Motor neuron (in vitro differentiated cells): Measurements from ENCODE around the gene NLRP7. TPM values are rescaled to one million over a fixed set of nuclear protein-coding genes. Genes with fewer than 3 reads are reported as not detected.
"Not testable (repeated sequence)": the region's sequence is repeated elsewhere in the genome, so short reads cannot be mapped to it uniquely, and the experiment has no call there.

Source experiments
- ATAC-seq, 8 experiments: fragments of 200-7000 bp; cut with Tn5 transposase; replicated peaks in 6 of 8; 2 replicates each; pipeline ENCODE4 v1.8.0; 2021; ENCODE audit warnings: mild to moderate bottlenecking in 8 of 8, moderate library complexity in 8 of 8
- H3K27ac ChIP-seq, 2 donors: fragments of 250-450 bp; sonication (Bioruptor Pico); 2 replicates each; pipeline ENCODE4 v1.9.0; 2021; ENCODE audit warnings: antibody characterized with exemption in 2 of 2, mild to moderate bottlenecking in 2 of 2, moderate library complexity in 1 of 2
- H3K4me1 ChIP-seq, 2 donors: fragments of 250-450 bp; sonication (Bioruptor Pico); replicated peaks in 1 of 2; 2 replicates each; pipeline ENCODE4 v1.6.1; 2021; ENCODE audit warnings: antibody characterized with exemption in 2 of 2, mild to moderate bottlenecking in 2 of 2, moderate library complexity in 1 of 2
- H3K4me3 ChIP-seq, 5 donors: fragments of 250-450 bp; sonication (Bioruptor Pico); 2 replicates each; pipeline ENCODE4 v1.9.0; 2021; ENCODE audit warnings: antibody characterized with exemption in 5 of 5, mild to moderate bottlenecking in 5 of 5, moderate library complexity in 4 of 5
- WGBS, 10 experiments: fragments of 450-650 bp; shearing (Covaris generic); methylation state at CpG; one replicate each; pipeline ENCODE4 v1.0.0; 2022; 5-methylcytosine and 5-hydroxymethylcytosine counted together
- in situ Hi-C, 9 experiments: fragments of 400-800 bp; cut with MboI; loops; one replicate each; pipeline ENCODE4 v1.15.0; 2021; ENCODE audit warnings: low sequenced_read_pairs in 9 of 9, low pct_unique_long_range_greater_than_20kb in 2 of 9; ENCODE audit not compliant: unreplicated experiment in 9 of 9
- total RNA-seq, 8 experiments: library from RNA; unstranded; fragments of 300-600 nt; gene quantifications; 2 replicates each; pipeline versions ENCODE4 v1.2.3 to v1.2.4, GENCODE V29; 2022

NLRP7 gene
- total RNA-seq = under 1 TPM in 4 of 8 experiments, not detected in 4; 0.05 to 0.81 (median 0.21) TPM

DNA sequence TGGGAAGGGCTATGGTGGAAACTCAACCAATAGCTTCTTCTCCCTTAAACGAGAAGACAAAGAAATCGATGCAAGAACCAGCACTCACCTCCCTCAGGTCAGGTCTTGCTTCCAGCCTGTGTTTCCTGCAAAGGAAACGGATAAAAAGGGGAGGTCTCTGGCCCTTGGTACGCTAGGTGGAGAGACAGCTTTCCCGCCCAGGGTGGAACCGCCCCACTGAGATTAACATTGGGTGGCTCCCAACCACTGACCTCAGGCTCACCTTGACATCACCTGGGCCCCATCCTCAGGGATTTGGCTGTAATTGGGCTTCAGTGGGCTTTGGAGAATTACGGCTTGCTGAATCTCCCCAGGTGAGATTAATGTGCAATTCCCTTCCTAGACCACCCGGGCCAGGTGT is at the start of gene NLRP7:
TSS of gene NLRP7 (minus strand) at position 150 of the 400 bp plus-strand sequence.
- no peak for ATAC-seq
- Histone ChIP-seq H3K27ac (no peak within 1 kb of the TSS), H3K4me3 (no peak within 1 kb of the TSS), H3K4me1 (no peaks in the 10 kb centered on the region)
- in situ Hi-C loops = no loop called here
- WGBS, 10 experiments = 44 to 100% (median 76%) methylated on average over 1 to 7 of the region's 8 CpGs; no CpG with 5 or more reads in 2 of the 10 experiments

DNA sequence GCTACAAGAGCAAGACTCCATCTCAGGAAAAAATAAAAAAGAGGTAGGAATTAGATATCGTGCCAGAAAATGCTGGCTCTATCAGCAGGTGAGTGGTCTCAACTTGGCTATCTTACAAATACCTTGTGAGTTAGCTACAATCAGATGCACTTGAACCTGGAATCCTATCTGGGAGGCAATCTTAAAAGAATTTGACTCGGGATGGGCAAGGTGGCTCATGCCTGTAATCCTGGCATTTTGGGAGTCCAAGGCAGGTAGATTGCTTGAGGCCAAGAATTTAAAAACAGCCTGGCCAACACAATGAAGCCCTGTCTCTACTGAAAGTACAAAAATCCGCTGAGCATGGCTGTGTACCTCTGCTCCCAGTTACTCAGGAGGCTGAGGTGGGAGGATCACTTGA is 48.2 kb upstream of the NLRP7 start:
- H3K4me3 ChIP-seq = no peak overlapping the region
- in situ Hi-C loops = no loop called here
- no peak for ATAC-seq
- H3K4me1 ChIP-seq = no peaks in the 10 kb centered on the region
- no peak overlapping the region for H3K27ac ChIP-seq
- 7 to 93% (median 50%) methylated on average over 1 to 2 of the region's 3 CpGs; no CpG with 5 or more reads in 3 of the 10 experiments for WGBS, 10 experiments

DNA sequence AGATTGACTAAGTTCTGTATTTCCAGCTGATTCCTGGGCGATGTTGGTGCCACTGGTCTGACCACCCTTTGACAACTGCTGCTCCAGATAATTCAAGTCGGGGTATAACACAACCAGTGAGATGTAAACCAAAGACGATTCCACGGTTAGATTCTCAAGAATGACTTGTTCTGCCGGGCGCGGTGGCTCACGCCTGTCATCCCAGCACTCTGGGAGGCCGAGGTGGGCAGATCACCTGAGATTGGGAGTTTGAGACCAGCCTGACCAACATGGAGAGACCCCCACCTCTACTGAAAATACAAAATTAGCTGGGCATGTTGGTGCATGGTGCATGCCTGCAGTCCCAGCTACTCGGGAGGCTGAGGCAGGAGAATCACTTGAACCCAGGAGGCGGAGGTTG is 42.2 kb upstream of the NLRP7 start:
- H3K4me1 ChIP-seq, H3K27ac ChIP-seq, H3K4me3 ChIP-seq, ATAC-seq, in situ Hi-C loops: not testable (repeated sequence)
- 27 to 92% (median 62%) methylated on average over 2 to 9 of the region's 11 CpGs; no CpG with 5 or more reads in 5 of the 10 experiments for WGBS, 10 experiments

DNA sequence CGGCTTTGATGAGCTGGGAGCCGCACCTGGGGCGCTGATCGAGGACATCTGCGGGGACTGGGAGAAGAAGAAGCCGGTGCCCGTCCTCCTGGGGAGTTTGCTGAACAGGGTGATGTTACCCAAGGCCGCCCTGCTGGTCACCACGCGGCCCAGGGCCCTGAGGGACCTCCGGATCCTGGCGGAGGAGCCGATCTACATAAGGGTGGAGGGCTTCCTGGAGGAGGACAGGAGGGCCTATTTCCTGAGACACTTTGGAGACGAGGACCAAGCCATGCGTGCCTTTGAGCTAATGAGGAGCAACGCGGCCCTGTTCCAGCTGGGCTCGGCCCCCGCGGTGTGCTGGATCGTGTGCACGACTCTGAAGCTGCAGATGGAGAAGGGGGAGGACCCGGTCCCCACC is 35.2 kb upstream of the NLRP7 start:
- in situ Hi-C loops, H3K4me1 ChIP-seq, ATAC-seq, H3K27ac ChIP-seq, H3K4me3 ChIP-seq: not testable (repeated sequence)
- 20 to 100% (median 71%) methylated on average over 1 to 7 of the region's 23 CpGs; no CpG with 5 or more reads in 5 of the 10 experiments for WGBS, 10 experiments

DNA sequence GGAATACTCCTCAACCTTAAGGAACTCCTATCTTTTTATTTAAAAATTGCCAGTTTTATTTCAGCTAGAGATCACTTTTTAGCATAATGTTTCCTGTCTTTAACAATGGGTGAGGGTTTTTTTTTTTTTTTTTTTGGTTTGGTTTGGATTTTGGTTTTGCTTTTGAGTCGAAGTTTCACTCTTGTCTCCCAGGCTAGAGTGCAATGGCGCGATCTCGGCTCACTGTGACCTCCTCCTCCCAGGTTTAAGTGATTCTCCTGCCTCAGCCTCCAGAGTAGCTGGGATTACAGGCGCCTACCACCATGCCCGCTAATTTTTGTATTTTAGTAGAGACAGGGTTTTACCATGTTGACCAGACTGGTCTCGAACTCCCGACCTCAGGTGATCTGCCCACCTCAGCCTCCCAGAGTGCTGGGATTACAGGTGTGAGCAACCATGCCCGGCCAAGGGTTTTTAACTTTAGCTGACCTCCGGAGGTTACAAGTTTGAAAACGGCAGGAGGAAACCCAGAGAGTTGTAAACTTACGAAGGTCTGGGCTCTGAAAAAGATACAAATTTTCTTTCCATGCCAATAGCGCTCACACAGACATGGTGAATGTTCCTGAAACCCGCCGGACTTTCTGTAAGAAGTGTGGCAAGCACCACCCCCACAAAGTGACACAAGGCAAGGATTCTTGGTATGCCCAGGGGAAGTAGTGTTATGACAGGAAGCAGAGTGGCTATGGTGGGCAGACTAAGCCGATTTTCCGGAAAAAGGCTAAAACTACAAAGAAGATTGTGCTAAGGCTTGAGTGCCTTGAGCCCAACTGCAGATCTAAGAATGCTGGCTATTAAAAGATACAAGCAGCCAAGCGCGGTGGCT is 26.1 kb upstream of the NLRP7 start:
- H3K4me1 ChIP-seq, H3K4me3 ChIP-seq, ATAC-seq, H3K27ac ChIP-seq, in situ Hi-C loops: not testable (repeated sequence)
- 27 to 93% (median 53%) methylated on average over 2 to 17 of the region's 19 CpGs; no CpG with 5 or more reads in 2 of the 10 experiments for WGBS, 10 experiments

DNA sequence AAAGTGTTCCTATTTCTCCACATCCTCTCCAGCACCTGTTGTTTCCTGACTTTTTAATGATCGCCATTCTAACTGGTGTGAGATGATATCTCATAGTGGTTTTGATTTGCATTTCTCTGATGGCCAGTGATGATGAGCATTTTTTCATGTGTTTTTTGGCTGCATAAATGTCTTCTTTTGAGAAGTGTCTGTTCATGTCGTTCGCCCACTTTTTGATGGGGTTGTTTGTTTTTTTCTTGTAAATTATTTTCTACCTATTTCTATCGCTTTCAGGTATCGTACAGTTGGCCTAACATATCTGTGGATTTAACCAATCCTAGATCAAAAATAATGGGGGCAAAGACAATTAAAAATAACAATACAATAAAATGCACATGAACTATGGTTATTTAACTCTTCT is 24.1 kb upstream of the NLRP7 start:
- H3K4me1 ChIP-seq, ATAC-seq, H3K27ac ChIP-seq, in situ Hi-C loops, H3K4me3 ChIP-seq: not testable (repeated sequence)
- WGBS, 10 experiments = 27 to 100% (median 90%) methylated on average over 2 to 3 of the region's 5 CpGs; no CpG with 5 or more reads in 5 of the 10 experiments

DNA sequence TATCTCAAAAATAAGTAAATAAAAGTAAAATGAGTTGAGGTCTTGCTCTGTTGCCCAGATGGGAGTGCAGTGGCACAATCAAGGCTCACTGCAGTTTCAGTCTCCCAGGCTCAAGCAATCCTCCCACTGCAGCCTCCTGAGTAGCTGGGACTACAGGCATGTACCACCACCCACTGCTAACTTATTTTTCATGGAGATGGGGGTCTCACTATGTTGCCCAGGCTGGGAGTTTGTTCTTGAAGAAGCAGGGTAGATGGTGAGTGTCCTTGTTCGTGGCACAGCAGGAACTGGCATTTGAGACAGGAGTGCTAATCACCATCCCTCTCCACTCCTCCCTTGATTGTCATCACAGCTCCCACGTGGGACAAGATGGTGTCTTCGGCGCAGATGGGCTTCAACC is 22.3 kb upstream of the NLRP7 start:
- no peak for ATAC-seq
- Histone ChIP-seq H3K27ac (no peak overlapping the region), H3K4me3 (no peak overlapping the region), H3K4me1 (no peaks in the 10 kb centered on the region)
- 0 to 50% (median 0%) methylated on average over 1 to 2 of the region's 4 CpGs; no CpG with 5 or more reads in 7 of the 10 experiments for WGBS, 10 experiments
- in situ Hi-C loops = no loop called here

DNA sequence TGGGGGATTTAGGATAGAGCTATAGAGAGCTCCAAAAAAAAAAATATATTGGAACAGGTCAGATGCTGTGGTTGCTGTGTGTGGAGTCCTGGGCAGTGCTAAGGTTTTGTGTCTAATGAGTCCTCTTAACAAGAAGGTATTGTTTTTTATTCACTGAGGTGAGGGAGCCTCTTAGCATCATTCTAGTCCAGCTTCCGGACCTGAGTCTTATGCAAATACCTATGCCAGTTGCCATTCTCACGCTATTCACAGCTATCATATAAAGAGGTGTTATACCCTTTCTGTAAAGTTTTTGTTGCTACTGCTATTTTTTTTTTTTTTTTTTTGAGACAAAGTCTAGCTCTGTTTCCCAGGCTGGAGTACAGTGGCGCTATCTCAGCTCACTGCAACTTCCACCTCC is 20.3 kb upstream of the NLRP7 start:
- 20 to 100% (median 67%) methylated on average over 1 to 3 of the region's 3 CpGs; no CpG with 5 or more reads in 1 of the 10 experiments for WGBS, 10 experiments
- in situ Hi-C loops = no loop called here
- no peak overlapping the region for H3K4me3 ChIP-seq
- no peak for ATAC-seq
- H3K27ac ChIP-seq = no peak overlapping the region
- H3K4me1 ChIP-seq = no peaks in the 10 kb centered on the region

DNA sequence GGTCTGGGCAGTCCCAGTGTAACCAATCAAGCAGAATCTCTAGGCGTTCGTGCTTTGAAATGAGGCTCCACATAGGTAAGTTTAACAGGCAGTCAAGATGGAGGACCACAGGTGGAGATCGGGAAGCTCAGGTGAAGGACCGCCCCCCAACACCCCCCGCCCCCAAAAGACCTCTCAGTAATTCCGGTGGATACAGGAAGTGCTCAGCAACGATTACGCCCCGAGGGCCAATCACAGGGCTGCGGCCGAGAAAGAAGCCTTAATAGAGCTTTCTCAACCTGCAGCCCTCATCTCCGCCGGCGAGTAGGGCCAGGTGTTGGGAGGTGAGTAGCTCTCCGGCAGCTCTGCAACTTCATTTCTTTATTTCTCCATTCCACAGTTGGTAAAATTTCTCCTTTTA is 17.7 kb upstream of the NLRP7 start:
- WGBS, 10 experiments = no CpG with 5 or more reads among the region's 15 CpGs
- H3K4me1 ChIP-seq, H3K4me3 ChIP-seq, H3K27ac ChIP-seq, in situ Hi-C loops, ATAC-seq: not testable (repeated sequence)

DNA sequence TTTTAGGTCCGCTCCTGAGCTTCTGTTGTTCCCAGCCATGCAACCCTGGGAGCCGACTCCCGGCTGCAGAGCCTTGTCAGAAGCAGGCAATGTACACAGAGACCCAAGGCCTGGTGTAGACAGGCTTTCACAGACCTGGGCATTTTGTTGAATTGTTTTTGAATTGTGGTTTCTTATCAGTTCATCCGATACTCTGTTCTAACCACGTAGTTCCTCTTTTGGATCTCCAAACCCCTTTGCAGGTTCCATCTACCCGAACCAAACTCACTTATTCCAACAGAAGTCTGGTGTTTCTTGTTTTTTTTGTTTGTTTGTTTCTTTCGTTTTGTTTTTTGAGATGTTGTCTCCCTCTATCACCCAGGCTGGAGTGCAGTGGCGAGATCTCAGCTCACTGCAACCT is 12.5 kb upstream of the NLRP7 start:
- no peak for ATAC-seq
- no peaks in the 10 kb centered on the region for H3K4me1 ChIP-seq
- no peak overlapping the region for H3K4me3 ChIP-seq
- H3K27ac ChIP-seq = no peak overlapping the region
- in situ Hi-C loops = no loop called here
- WGBS, 10 experiments = 10 to 84% (median 49%) methylated on average over 2 to 8 of the region's 8 CpGs

DNA sequence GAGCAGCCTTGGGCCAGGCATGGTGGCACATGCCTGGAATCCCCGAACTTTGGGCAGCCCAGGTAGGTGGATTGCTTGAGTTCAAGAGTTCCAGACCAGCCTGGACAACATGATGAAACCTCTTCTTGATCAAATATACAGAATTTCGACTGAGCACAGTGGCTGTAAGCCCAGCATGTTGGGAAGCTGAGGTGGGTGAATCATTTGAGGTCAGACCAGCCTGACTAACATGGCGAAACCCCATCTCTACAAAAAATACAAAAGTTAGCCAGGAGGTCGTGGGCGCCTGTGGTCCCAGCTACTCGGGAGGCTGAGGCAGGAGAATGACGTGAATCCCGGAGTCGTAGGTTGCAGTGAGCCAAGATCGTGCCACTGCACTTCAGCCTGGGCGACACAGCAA is 8.0 kb upstream of the NLRP7 start:
- 7 to 90% (median 52%) methylated on average over 1 to 8 of the region's 11 CpGs; no CpG with 5 or more reads in 2 of the 10 experiments for WGBS, 10 experiments
- Histone ChIP-seq H3K4me1 (no peaks in the 10 kb centered on the region), H3K27ac (no peak overlapping the region), H3K4me3 (no peak overlapping the region)
- no peak for ATAC-seq
- in situ Hi-C loops = no loop called here

DNA sequence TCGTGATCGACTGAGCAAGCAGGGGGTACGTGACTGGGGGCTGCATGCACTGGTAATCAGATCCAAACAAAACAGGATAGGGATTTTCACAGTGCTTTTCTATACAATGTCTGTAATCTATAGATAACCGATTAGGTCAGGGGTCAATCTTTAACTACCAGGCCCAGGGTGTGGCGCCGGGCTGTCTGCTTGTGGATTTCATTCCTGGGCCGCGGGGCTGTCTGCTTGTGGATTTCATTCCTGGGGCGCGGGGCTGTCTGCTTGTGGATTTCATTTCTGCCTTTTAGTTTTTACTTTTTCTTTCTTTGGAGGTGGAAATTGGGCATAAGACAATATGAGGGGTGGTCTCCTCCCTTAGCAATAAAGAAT is 6.0 kb upstream of the NLRP7 start:
- WGBS, 10 experiments = 59 to 100% (median 67%) methylated on average over 1 to 7 of the region's 10 CpGs; no CpG with 5 or more reads in 7 of the 10 experiments
- H3K4me1 ChIP-seq, H3K27ac ChIP-seq, H3K4me3 ChIP-seq, ATAC-seq, in situ Hi-C loops: not testable (repeated sequence)

DNA sequence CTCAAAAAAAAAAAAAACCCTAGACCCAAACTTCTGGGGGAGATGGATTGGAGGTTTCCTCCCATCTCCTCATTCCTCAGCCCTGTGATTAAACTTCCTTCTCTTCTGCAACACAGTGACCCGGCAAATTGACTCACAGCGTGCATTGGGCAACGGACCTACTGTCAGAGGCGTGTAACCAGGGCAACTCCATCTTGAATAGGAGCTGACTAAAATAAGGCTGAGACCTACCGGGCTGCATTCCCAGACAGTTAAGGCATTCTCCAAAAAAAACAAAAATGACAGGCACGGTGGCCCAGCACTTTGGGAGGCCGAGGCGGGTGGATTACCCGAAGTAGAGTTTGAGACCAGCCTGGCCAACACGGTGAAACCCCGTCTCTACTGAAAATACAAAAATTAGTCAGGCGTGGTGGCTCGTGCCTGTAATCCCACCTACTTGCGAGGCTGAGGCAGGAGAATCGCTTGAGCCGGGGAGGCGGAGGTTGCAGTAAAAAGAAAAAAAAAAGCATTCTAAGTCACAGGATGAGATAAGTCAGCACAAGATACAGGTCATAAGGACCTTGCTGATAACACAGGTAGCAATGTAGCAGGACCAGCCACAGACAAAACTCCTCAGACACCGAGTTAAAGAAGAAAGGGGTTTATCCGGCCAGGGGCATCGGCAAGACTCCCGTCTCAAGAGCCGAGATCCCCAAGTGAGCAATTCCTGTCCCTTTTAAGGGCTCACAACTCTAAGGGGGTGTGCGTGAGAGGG is 5.4 kb upstream of the NLRP7 start:
- no peak for ATAC-seq
- 10 to 96% (median 77%) methylated on average over 1 to 18 of the region's 23 CpGs; no CpG with 5 or more reads in 2 of the 10 experiments for WGBS, 10 experiments
- in situ Hi-C loops = no loop called here

More for the DNA sequence above, 5.4 kb upstream of the NLRP7 start:
- Histone ChIP-seq H3K27ac (no peak overlapping the region), H3K4me1 (no peaks in the 10 kb centered on the region), H3K4me3 (no peak overlapping the region)
